Activated T-helper 1 cell treated with anti-CD3 and anti-CD28 coated beads, Interleukin-12 subunit alpha, Interleukin-12 subunit beta, Interleukin-2, Interleukin-4 antibody, amounts not matched to agents 30 ng/mL and 10 ng/mL and 1 ng/mL, durations not matched to agents 14 hours and 24 hours and 36 hours (primary cell): ENCODE results near the gene CCDC6. TPM values are rescaled to one million over a fixed set of nuclear protein-coding genes. Genes with fewer than 3 reads are reported as not detected.
"Not testable (repeated sequence)": the region's sequence is repeated elsewhere in the genome, so short reads cannot be mapped to it uniquely, and the experiment has no call there.

Source experiments
- DNase-seq: peaks from one replicate; pipeline ENCODE4 v3.0.0; 2021; ENCODE audit warnings: low spot score
- H3K27ac Mint-ChIP-seq: one replicate; pipeline ENCODE4 v1.8.0; 2021; ENCODE audit warnings: mild to moderate bottlenecking, mixed read lengths
- H3K27me3 Mint-ChIP-seq: one replicate; pipeline ENCODE4 v1.8.0; 2022; ENCODE audit warnings: mild to moderate bottlenecking, moderate library complexity, mixed read lengths; ENCODE audit not compliant: insufficient read depth
- H3K36me3 Mint-ChIP-seq: one replicate; pipeline ENCODE4 v1.8.0; 2021; ENCODE audit warnings: low read depth, mixed read lengths
- H3K4me1 Mint-ChIP-seq: one replicate; pipeline ENCODE4 v1.8.0; 2021; ENCODE audit warnings: low read depth, mixed read lengths
- H3K4me3 Mint-ChIP-seq: one replicate; pipeline ENCODE4 v1.8.0; 2021; ENCODE audit warnings: mild to moderate bottlenecking, moderate library complexity, mixed read lengths
- H3K9me3 Mint-ChIP-seq: one replicate; pipeline ENCODE4 v1.8.0; 2021; ENCODE audit warnings: mixed read lengths
- intact Hi-C: fragments of 100-400 bp; cut with micrococcal nuclease; formaldehyde crosslinking; loops from one replicate; pipeline ENCODE4 v1.15.1; 2024
- total RNA-seq: library from RNA; stranded (reverse); gene quantifications from 2 replicates; pipeline ENCODE4 v1.2.3, GENCODE V29; 2022

CCDC6 gene
- total RNA-seq, 1 donor from 2014 or later: 97.6 TPM

DNA sequence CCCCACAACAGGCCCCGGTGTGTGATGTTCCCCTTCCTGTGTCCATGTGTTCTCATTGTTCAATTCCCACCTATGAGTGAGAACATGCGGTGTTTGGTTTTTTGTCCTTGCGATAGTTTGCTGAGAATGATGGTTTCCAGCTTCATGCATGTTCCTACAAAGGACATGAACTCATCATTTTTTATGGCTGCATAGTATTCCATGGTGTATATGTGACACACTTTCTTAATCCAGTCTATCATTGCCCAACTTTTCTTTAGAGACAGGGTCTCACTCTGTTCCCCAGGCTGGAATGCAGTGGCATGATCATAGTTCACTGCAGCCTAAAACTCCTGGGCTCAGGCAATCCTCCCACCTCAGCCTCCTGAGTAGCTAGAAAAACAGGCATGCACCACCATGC, 120.9 kb downstream of the CCDC6 start:
- H3K4me1 Mint-ChIP-seq, H3K27me3 Mint-ChIP-seq, H3K9me3 Mint-ChIP-seq, intact Hi-C loops, H3K4me3 Mint-ChIP-seq, H3K27ac Mint-ChIP-seq, H3K36me3 Mint-ChIP-seq, DNase-seq: not testable (repeated sequence)

DNA sequence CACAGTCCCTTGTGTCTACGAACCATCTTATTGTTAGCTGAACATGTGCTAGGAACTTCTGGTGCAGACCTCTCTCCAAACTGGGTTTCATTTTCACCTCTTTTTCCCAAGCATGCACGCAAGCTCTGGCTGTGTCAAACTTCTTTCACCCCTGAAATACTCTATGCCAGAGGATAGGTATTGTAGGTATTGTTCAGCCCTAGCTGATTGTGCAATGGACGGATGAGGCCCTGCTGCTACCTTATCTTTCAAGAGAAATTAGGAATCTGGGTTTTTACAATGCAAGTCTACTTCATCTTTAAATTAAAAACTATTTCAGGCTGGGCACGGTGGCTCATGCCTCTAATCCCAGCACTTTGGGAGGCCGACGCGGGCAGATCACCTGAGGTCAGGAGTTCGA, 124.8 kb downstream of the CCDC6 start:
- peaks cover 3% of the 10 kb centered on the region for H3K36me3 Mint-ChIP-seq
- no peak overlapping the region for H3K4me3 Mint-ChIP-seq
- peaks cover 4% of the 10 kb centered on the region for H3K9me3 Mint-ChIP-seq
- intact Hi-C loops: no loop called here
- DNase-seq: no peak
- H3K27me3 Mint-ChIP-seq: peaks cover 2% of the 10 kb centered on the region
- H3K27ac Mint-ChIP-seq: no peak overlapping the region
- H3K4me1 Mint-ChIP-seq: no peaks in the 10 kb centered on the region

DNA sequence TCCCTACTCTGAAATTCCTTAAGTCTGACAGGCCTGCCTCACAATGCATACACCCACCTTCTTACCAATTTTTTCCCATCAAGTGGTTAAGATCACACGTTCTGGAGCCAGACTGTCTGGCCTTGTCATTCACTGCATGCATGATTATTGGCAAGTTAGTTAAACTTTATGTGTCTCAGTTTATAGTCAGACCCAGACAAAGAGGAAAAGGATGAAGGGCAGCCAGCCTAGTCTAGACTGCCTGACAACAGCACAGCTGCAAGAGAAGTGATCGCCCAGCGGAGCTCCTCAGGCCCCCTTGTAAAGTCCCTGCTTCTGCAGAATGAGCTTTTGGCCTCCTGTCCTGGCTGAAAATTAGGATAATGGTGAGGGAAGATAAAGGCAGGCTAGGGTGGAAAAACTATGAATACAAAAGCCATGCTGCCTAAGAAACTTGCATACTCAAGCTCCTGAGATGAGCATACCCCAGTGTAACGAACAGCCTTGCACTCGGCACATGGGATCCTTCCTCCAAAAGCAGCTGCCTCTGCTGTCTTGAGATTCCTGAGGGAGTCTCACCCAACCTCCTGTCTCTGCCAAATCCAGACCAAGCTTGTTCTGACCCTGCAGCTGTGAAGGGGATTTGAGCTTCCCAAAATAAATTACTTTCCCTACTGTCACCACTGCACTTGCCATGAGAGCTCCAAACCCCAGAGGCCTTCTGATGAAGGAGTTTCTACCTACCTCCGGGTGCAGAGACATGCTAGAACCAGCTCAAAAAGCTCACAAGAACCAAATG, 126.4 kb downstream of the CCDC6 start:
- Mint-ChIP-seq H3K4me1 (no peaks in the 10 kb centered on the region), H3K9me3 (no peaks in the 10 kb centered on the region), H3K27me3 (peaks cover 4% of the 10 kb centered on the region), H3K4me3 (no peak overlapping the region), H3K27ac (no peak overlapping the region), H3K36me3 (no peaks in the 10 kb centered on the region)
- intact Hi-C loops: no loop called here
- no peak for DNase-seq

- H3K27me3 Mint-ChIP-seq: peaks cover 2% of the 10 kb centered on the region
- no peaks in the 10 kb centered on the region for H3K9me3 Mint-ChIP-seq
- no peak for DNase-seq
- intact Hi-C loops: no loop called here
- H3K4me3 Mint-ChIP-seq: no peak overlapping the region
- no peaks in the 10 kb centered on the region for H3K4me1 Mint-ChIP-seq
- no peak overlapping the region for H3K27ac Mint-ChIP-seq
- no peaks in the 10 kb centered on the region for H3K36me3 Mint-ChIP-seq
Measured at GRCh38 chr10:59774451-59774850, 131.9 kb downstream of the CCDC6 start.

DNA sequence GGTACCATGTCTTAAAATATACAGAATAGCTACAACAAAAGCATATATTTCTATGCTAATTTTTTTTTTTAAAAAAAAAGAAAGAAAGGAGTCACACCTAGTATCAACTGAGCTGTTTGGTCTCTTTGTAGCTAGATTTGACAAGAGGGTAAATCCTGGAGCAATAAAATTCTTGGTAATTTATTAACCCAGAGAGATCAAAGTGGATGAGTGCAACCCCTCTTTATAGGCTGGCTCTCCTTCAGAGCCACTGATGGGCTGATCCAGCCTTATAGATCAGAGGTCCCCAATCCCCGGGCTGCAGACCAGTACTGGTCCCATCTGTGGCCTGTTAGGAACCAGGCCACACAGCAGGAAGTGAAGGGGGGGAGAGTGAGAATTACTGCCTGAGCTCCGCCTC, 133.3 kb downstream of the CCDC6 start:
- Mint-ChIP-seq H3K27ac (no peak overlapping the region), H3K27me3 (peaks cover 5% of the 10 kb centered on the region), H3K4me1 (no peaks in the 10 kb centered on the region), H3K9me3 (no peaks in the 10 kb centered on the region), H3K4me3 (no peak overlapping the region), H3K36me3 (no peaks in the 10 kb centered on the region)
- no peak for DNase-seq
- intact Hi-C loops: no loop called here

DNA sequence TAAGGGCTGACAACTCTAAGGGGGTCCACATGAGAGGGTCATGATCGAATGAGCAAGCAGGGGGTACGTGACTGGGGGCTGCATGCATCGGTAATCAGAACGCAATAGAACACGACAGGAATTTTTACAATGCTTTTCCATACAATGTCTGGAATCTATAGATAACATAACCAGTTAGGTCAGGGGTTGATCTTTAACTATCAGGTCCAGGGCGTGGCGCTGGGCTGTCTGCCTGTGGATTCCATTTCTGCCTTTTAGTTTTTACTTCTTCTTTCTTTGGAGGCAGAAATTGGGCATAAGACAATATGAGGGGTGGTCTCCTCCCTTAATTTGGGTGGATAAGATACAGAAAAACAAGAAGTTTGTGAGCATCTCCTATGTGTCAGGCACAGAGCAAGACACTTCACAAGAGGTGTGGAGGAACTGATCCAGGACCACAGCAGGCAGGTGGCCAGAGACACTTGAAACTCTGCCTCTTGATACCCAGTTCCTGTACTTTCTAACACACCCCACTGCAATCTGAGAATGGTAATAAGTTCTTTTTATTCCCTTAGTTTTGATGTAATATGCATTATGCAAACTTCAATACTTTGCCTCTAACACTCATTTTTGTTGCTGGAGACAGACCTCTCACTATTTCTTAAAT, 135.1 kb downstream of the CCDC6 start:
- intact Hi-C loops: no loop called here
- Mint-ChIP-seq H3K4me1 (no peaks in the 10 kb centered on the region), H3K36me3 (no peaks in the 10 kb centered on the region), H3K9me3 (no peaks in the 10 kb centered on the region), H3K27me3 (peaks cover 7% of the 10 kb centered on the region), H3K4me3 (no peak overlapping the region), H3K27ac (no peak overlapping the region)
- no peak for DNase-seq

- Mint-ChIP-seq H3K9me3 (no peaks in the 10 kb centered on the region), H3K27ac (no peak overlapping the region), H3K36me3 (no peaks in the 10 kb centered on the region), H3K4me1 (no peaks in the 10 kb centered on the region), H3K4me3 (no peak overlapping the region), H3K27me3 (peaks cover 7% of the 10 kb centered on the region)
- DNase-seq: no peak
- intact Hi-C loops: no loop called here
Measured at GRCh38 chr10:59770689-59771088, 135.7 kb downstream of the CCDC6 start.

DNA sequence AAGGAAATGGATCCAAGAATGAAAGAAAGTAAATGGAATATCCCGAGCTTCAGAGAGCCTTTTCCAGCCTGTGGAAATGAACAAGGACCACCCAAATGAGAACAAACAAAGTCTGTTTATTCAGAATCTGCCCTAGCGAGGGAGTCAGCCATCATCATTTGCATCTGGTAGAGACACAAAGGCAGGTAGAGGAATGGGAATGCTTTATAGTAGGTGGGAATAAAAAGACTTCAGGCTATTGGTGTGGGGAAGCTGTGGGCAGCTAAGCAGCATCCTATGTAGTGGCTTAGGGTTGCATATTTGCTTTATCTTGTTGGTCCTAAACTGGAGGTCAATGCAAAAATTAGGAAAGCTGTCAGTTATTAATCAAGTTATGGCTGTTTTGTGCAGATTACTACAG, 143.9 kb downstream of the CCDC6 start:
- DNase-seq: no peak
- Mint-ChIP-seq H3K4me1 (no peaks in the 10 kb centered on the region), H3K27me3 (peaks cover 6% of the 10 kb centered on the region), H3K27ac (no peak overlapping the region), H3K4me3 (no peak overlapping the region), H3K9me3 (no peaks in the 10 kb centered on the region), H3K36me3 (no peaks in the 10 kb centered on the region)
- intact Hi-C loops: no loop called here

DNA sequence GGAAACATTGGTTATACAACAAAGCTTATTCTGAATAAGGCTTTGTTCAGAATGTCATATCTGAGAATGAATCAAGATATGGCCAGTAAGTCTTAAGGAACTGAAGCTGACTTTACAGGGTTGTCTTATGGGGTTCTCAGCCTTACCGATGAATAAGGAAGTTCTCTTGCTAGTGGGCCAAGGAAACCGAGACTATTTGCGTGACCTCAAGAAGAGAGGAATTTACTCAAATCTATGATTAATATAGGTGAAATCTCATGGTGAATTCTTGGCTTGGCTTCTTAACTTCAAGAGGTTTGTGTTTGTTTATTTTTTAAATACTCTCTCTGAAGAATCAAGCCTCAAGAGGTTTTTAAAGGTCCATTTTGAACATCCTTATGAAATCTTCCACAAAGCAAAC, 148.4 kb downstream of the CCDC6 start:
- H3K36me3 Mint-ChIP-seq: no peaks in the 10 kb centered on the region
- no peak overlapping the region for H3K4me3 Mint-ChIP-seq
- H3K4me1 Mint-ChIP-seq: no peaks in the 10 kb centered on the region
- intact Hi-C loops: no loop called here
- H3K9me3 Mint-ChIP-seq: no peaks in the 10 kb centered on the region
- peaks cover 10% of the 10 kb centered on the region for H3K27me3 Mint-ChIP-seq
- H3K27ac Mint-ChIP-seq: no peak overlapping the region
- DNase-seq: no peak

DNA sequence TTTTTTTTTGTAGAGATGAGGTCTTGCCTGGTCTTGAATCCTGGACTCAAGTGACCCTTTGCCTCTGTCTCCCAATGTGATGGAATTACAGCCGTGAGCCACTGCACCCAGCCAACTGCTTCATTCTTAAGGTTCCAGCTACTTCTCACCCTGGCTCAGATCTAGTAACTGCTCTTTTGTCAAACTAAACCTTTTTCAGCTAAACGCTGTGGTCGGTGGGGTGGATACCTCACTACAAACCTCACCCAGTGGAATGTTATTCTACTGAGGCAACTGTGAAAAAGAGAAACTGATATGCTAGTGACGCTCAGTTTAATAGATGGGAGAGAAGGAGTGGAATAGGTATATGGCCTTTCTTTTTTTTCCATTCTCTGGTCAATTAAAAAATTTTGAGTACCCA, 151.4 kb downstream of the CCDC6 start:
- no peak overlapping the region for H3K27ac Mint-ChIP-seq
- H3K4me3 Mint-ChIP-seq: no peak overlapping the region
- H3K4me1 Mint-ChIP-seq: no peaks in the 10 kb centered on the region
- no peaks in the 10 kb centered on the region for H3K9me3 Mint-ChIP-seq
- H3K36me3 Mint-ChIP-seq: no peaks in the 10 kb centered on the region
- H3K27me3 Mint-ChIP-seq: peaks cover 16% of the 10 kb centered on the region
- intact Hi-C loops: no loop called here
- no peak for DNase-seq

DNA sequence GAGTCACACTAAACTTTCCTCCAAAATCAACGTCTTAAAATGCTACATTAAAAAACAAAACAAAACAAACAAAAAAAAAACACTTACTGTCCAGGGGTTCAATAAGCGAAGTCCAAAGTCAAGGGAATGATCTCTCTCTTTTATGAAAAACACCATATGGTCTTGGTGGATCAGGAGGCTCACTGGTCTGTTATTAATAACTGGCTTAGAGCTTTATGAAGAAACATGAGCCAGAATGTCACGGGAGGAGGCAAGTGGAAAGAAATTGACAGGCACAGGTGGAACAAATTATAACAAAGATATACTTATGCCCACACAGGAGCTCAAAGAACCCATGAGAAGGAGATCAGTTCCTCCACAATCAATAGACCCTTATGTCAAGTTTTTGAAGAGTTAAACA, 153.1 kb downstream of the CCDC6 start, which contains the start of gene MRLN:
Gene MRLN, minus strand, starts transcription at position 189 of the 400 bp plus-strand sequence.
- Mint-ChIP-seq H3K27me3 (peaks cover 14% of the 10 kb centered on the region), H3K4me1 (no peaks in the 10 kb centered on the region), H3K36me3 (no peaks in the 10 kb centered on the region), H3K9me3 (no peaks in the 10 kb centered on the region), H3K27ac (no peak within 1 kb of the TSS), H3K4me3 (no peak within 1 kb of the TSS)
- intact Hi-C loops: no loop called here
- no peak for DNase-seq

DNA sequence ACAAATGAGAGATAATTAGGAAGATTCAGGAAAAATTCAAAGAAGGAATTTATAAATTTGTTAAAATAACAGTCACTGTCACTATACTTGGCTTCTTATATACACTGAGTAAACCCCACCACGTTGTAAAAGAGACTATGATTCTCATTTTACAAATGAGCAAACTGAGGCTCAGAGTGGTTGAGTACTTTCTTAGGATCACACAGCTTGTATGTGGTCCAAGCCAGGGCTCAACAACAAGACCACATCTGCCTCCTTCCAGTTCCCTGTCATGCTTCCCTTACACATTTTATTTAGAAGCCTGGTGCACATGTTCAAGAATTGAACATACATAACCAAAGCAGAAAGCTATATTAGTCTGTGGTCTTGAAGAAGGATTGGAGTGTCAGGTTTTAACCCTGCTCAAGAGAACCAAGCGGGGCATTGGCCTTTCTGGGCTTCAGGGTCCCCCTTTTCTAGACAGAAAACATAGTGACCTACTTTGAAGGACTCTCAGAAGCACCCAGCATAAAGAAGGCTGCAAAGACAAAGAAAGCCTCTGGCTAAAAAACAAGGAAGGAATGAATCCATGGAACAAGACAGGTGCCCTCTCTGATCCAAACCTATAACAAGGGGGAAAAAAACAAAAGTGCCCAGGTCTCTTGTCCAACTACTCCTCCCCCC, 153.9 kb downstream of the CCDC6 start:
- Mint-ChIP-seq H3K27ac (no peak overlapping the region), H3K36me3 (no peaks in the 10 kb centered on the region), H3K4me1 (no peaks in the 10 kb centered on the region), H3K27me3 (peaks cover 14% of the 10 kb centered on the region), H3K4me3 (no peak overlapping the region), H3K9me3 (no peaks in the 10 kb centered on the region)
- intact Hi-C loops: no loop called here
- no peak for DNase-seq

DNA sequence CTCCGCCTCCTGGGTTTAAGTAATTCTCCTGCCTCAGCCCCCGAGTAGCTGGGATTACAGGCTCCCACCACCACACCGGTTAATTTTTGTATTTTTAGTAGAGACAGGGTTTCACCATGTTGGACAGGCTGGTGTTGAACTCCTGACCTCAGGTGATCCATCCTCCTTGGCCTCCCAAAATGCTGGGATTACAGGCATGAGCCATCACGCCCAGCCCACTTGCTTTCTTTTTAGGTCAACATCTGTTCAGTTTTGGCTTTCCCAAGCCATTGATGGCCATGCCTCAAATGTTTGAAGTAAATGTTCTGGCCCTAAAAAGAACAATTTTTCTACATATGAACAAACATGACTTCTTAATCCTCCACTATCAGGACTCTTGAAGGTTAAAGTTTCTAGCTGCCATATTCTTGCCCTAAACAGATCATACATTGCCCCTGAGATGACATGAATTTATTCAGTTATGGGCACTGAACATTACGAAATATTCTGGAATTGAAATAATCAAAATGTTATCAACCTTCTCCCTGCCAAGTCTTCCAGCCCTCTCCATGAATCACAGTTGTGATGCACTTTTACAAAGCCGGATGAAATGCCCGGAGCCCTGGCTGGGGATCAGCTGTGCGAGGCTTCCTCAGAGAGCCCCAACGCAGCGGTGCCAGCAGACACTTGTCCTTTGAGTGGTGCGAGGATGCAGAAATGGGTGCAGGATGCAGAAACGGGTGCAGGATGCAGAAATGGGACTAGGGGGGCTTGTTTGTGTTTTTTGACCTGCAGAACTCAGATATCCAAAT, 156.0 kb downstream of the CCDC6 start:
- H3K4me1 Mint-ChIP-seq: no peaks in the 10 kb centered on the region
- no peak overlapping the region for H3K4me3 Mint-ChIP-seq
- H3K36me3 Mint-ChIP-seq: no peaks in the 10 kb centered on the region
- H3K27ac Mint-ChIP-seq: no peak overlapping the region
- no peak for DNase-seq
- intact Hi-C loops: no loop called here
- peaks cover 13% of the 10 kb centered on the region for H3K27me3 Mint-ChIP-seq
- no peaks in the 10 kb centered on the region for H3K9me3 Mint-ChIP-seq
